ENCODE measurements around the gene TRPC5OS. TPM values are rescaled to one million over a fixed set of nuclear protein-coding genes. Genes with fewer than 3 reads are reported as not detected.

The TRPC5OS gene
- total RNA-seq (2012; rRNA removed): not detected in 2 replicates
- not detected in 2 replicates for polyA plus RNA-seq (2012; rRNA removed)
- polyA plus RNA-seq (2012; cell fraction: cytosol; rRNA removed): not detected in 2 replicates
- 0.03 TPM in 1 of 2 replicates, not detected in the other for polyA plus RNA-seq (2012; cell fraction: nucleus; rRNA removed; ENCODE audit: low replicate concordance)
- Bru-seq, nascent RNA: not detected
- BruChase-seq, experiment 1, labeled RNA remaining after a 6-hour chase: percentile 21 among the genes with signal in this experiment
- BruChase-seq, experiment 2, labeled RNA remaining after a 2-hour chase: percentile 14 among the genes with signal in this experiment
- long read RNA-seq: 0 reads

GRCh38 chrX:111875881-111876280, at the start of gene TRPC5OS:
TSS of gene TRPC5OS (plus strand) at chrX:111876181. CDS start at chrX:111901850, 25,669 bp downstream.
- in situ Hi-C loops (cut with MboI; ENCODE audit: low sequenced_read_pairs) (loop anchor here (10.0 kb wide), 1 partner anchor 769 kb away; no protein-coding TSS in a partner anchor), dilution Hi-C loops (cut with HindIII; ENCODE audit: low sequenced_read_pairs, unreplicated experiment) (no loop called here), intact Hi-C loops (cut with micrococcal nuclease) (no loop called here)
- Histone ChIP-seq H3K14ac (replicated peaks; ENCODE audit: low read depth, low read length) (no peak within 1 kb of the TSS), H3K4ac (ENCODE audit: low read depth, low read length) (no peak within 1 kb of the TSS), H4K5ac (ENCODE audit: low read depth, low read length) (no peak within 1 kb of the TSS), H3K4me3 (ENCODE audit: insufficient read depth, low read depth, low read length) (no peak within 1 kb of the TSS), H2AK9ac (replicated peaks; ENCODE audit: low read depth, low read length, poor library complexity) (no peak within 1 kb of the TSS), H2BK5ac (ENCODE audit: low read depth, low read length, poor library complexity, severe bottlenecking) (no peak within 1 kb of the TSS), H3K36me3 (ENCODE audit: control insufficient read depth, insufficient read depth, low read length) (no peaks in the 10 kb centered on the region), H3K56ac (ENCODE audit: extremely low read depth, insufficient read depth, low read length) (no peak within 1 kb of the TSS), H2BK120ac (ENCODE audit: low read depth, low read length) (no peak within 1 kb of the TSS), H4K20me1 (ENCODE audit: insufficient read depth, low read length) (no peaks in the 10 kb centered on the region), H3K4me2 (ENCODE audit: low read depth, low read length) (no peak within 1 kb of the TSS), H2BK20ac (ENCODE audit: low read depth, low read length) (no peak within 1 kb of the TSS), H4K8ac (ENCODE audit: low read depth in 2 of 2, low read length in 2 of 2) (no peak within 1 kb of the TSS), H2BK15ac (ENCODE audit: low read depth, low read length) (no peak within 1 kb of the TSS), H3K27ac (ENCODE audit: insufficient read depth, low read length) (no peak within 1 kb of the TSS), H3K27me3 (ENCODE audit: control insufficient read depth, insufficient read depth, low read length) (peaks cover 6% of the 10 kb centered on the region), H3K4me1 (ENCODE audit: control insufficient read depth, insufficient read depth, low read length) (no peaks in the 10 kb centered on the region), H3K9ac (ENCODE audit: low read depth, low read length) (no peak within 1 kb of the TSS), H3K9me1 (ENCODE audit: insufficient read depth, low read length) (no peaks in the 10 kb centered on the region), H2AFZ (replicated peaks; ENCODE audit: low read length, poor library complexity) (no peak within 1 kb of the TSS), H2AK5ac (ENCODE audit: low read depth, low read length) (no peak within 1 kb of the TSS), H3K79me1 (ENCODE audit: low read depth in 1 of 2, low read length in 2 of 2) (no peaks in the 10 kb centered on the region), H3K9me3 (ENCODE audit: control insufficient read depth, insufficient read depth, low read length) (no peaks in the 10 kb centered on the region), H4K91ac (ENCODE audit: insufficient read depth, low read depth, low read length) (no peak within 1 kb of the TSS), H3K18ac (ENCODE audit: low read depth, low read length) (no peak within 1 kb of the TSS), H3K23ac (ENCODE audit: low read depth, low read length) (no peak within 1 kb of the TSS)
- ChIA-PET CTCF (no interaction called here), POLR2A (ENCODE audit: unreplicated experiment) (no interaction called here)
- TF ChIP-seq POLR2A (IDR thresholded peaks at IDR 0.05; ENCODE audit: low read depth, low read length) (no peak), ELK1 (IDR thresholded peaks at IDR 0.05; ENCODE audit: borderline replicate concordance, low read depth, low read length) (no peak), MXI1 (IDR thresholded peaks at IDR 0.05; ENCODE audit: borderline replicate concordance, low read depth, low read length) (no peak)
- WGBS, 2 experiments (ENCODE audit: extremely low coverage in 2 of 2, insufficient read length in 1 of 2): no CpG with 5 or more reads among the region's 1 CpG
- DNase-seq (no peak), ATAC-seq (ENCODE audit: low read depth) (no peak)
- no TSS peak for BruUV-seq (replicated peaks)
